Measurements from ENCODE around the gene TTYH3. TPM values are rescaled to one million over a fixed set of nuclear protein-coding genes. Genes with fewer than 3 reads are reported as not detected.

TTYH3 gene
- total and polyA plus RNA-seq, 2 of the 8 experiments (the other 6 are each of a cell fraction or from before 2014, with no cell fraction given), result 66.2 to 169 TPM

GRCh38 chr7:2706685-2707126, 74.9 kb downstream of the TTYH3 start:
- H3K9me3 ChIP-seq (ENCODE audit: insufficient read depth in 2 of 2, low read depth in 1 of 2, low read length in 1 of 2), result no peaks in the 10 kb centered on the region
- no peaks in the 10 kb centered on the region for H3K79me1 ChIP-seq (ENCODE audit: low read depth, low read length)
- CTCF ChIA-PET (ENCODE audit: partially characterized antibody), result interaction anchor here (1.0 to 9.1 kb wide), 7 partner anchors 13 to 214 kb away, joined by 3 to 125 read pairs (median 7); no protein-coding TSS in a partner anchor
- no peak overlapping the region for H3K18ac ChIP-seq (ENCODE audit: extremely low read depth, low read length)
- no peak overlapping the region for H2BK20ac ChIP-seq (ENCODE audit: low read length)
- H2BK120ac ChIP-seq (replicated peaks; ENCODE audit: low read depth, low read length), result no peak overlapping the region
- DNase-seq (ENCODE audit: low read depth in 1 of 2, low spot score in 2 of 2), result no peak
- H3K56ac ChIP-seq (replicated peaks; ENCODE audit: insufficient read length, low read depth, low read length), result no peak overlapping the region
- peaks cover 0 to 1% of the 10 kb centered on the region in 2 experiments for H4K20me1 ChIP-seq (replicated peaks in 1 of 2; ENCODE audit: control insufficient read depth in 1 of 2, insufficient read depth in 2 of 2, low read length in 2 of 2)
- no peak for FAIRE-seq
- H3K4me1 ChIP-seq (replicated peaks in 1 of 4; ENCODE audit: control insufficient read depth in 3 of 4, insufficient read depth in 4 of 4, low read length in 3 of 4), result peaks cover 0 to 5% (median under 1%) of the 10 kb centered on the region in 4 experiments; a peak in 1 of 7 replicates
- no peak overlapping the region for H3K4me2 ChIP-seq (ENCODE audit: insufficient read depth in 1 of 2, low read depth in 2 of 2, low read length in 2 of 2)
- H3K23ac ChIP-seq (ENCODE audit: insufficient read length), result no peak overlapping the region
- no peak overlapping the region for H3K14ac ChIP-seq (ENCODE audit: insufficient read length)
- no peaks in the 10 kb centered on the region for H3K27me3 ChIP-seq (replicated peaks in 1 of 4; ENCODE audit: control insufficient read depth in 3 of 4, extremely low read depth in 1 of 4, insufficient read depth in 3 of 4, low read length in 3 of 4)
- H2BK15ac ChIP-seq (ENCODE audit: low read length), result no peak overlapping the region
- H3K23me2 ChIP-seq (ENCODE audit: low read depth, low read length), result no peaks in the 10 kb centered on the region
- H3K4me3 ChIP-seq (ENCODE audit: extremely low read depth in 1 of 4, insufficient read depth in 2 of 4, low read depth in 3 of 4, low read length in 4 of 4), result no peak overlapping the region
- no peaks in the 10 kb centered on the region for H3K36me3 ChIP-seq (ENCODE audit: control insufficient read depth in 2 of 4, insufficient read depth in 4 of 4, low read length in 3 of 4)
- no peak overlapping the region for H2AK5ac ChIP-seq (ENCODE audit: low read depth, low read length)
- no peak overlapping the region for H3K27ac ChIP-seq (ENCODE audit: low read depth, low read length)
- no peak overlapping the region for H4K5ac ChIP-seq (ENCODE audit: insufficient read length, low read depth, low read length)
- TF ChIP-seq SAP30 (IDR thresholded peaks at IDR 0.05; ENCODE audit: insufficient read depth, insufficient replicate concordance, low read length), result no peak
- no peak for TF ChIP-seq HDAC2 (IDR thresholded peaks at IDR 0.05; ENCODE audit: borderline replicate concordance in 1 of 2, low read depth in 2 of 2, low read length in 2 of 2)
- TF ChIP-seq JUN (IDR thresholded peaks at IDR 0.05; ENCODE audit: low read depth, low read length), result no peak
- TF ChIP-seq JUND (IDR thresholded peaks at IDR 0.05; ENCODE audit: low read length), result no peak
- no peak overlapping the region for H3K9ac ChIP-seq (replicated peaks in 1 of 4; ENCODE audit: extremely low read depth in 1 of 4, low read depth in 3 of 4, low read length in 3 of 4)
- no peak overlapping the region for H4K91ac ChIP-seq (replicated peaks; ENCODE audit: insufficient read length, low read length)
- no peak overlapping the region for H3K4ac ChIP-seq (replicated peaks; ENCODE audit: insufficient read length, low read depth, low read length)
- H2AFZ ChIP-seq (ENCODE audit: low read length), result no peak overlapping the region
- no peaks in the 10 kb centered on the region for H3K79me2 ChIP-seq (ENCODE audit: control insufficient read depth in 1 of 2, insufficient read depth in 2 of 2, low read length in 2 of 2)
- H4K8ac ChIP-seq (ENCODE audit: extremely low read depth, insufficient read depth, low read length), result no peak overlapping the region
- no peak overlapping the region for H2BK12ac ChIP-seq (ENCODE audit: low read depth, low read length)
- 69% methylated on average over 6 of the region's 6 CpGs; no CpG with 5 or more reads in 1 of the 2 experiments for WGBS, 2 experiments (ENCODE audit: extremely low coverage in 1 of 2, insufficient coverage in 1 of 2, insufficient read length in 1 of 2, insufficient replicate concordance in 2 of 2, low coverage in 1 of 2, low lambda C conversion rate in 2 of 2, missing lambda C conversion rate in 1 of 2)
- H2BK5ac ChIP-seq (ENCODE audit: low read depth, low read length), result no peak overlapping the region
- POLR2A ChIA-PET (ENCODE audit: partially characterized antibody), result no interaction called here

Measured in H1 (cell line).